ENCODE data around the gene ABHD11.
"Not testable (repeated sequence)": the region's sequence is repeated elsewhere in the genome, so short reads cannot be mapped to it uniquely, and the experiment has no call there.

Gene ABHD11

GRCh38 chr7:73735528-73735905, 3.1 kb downstream of the ABHD11 start:
- no peak overlapping the region for H3K4me3 Mint-ChIP-seq
- H3K36me3 Mint-ChIP-seq (ENCODE audit: low read depth) = no peaks in the 10 kb centered on the region
- H3K27me3 Mint-ChIP-seq = no peaks in the 10 kb centered on the region
- H3K9me3 Mint-ChIP-seq = no peaks in the 10 kb centered on the region
- DNase-seq (no peak), ATAC-seq (no peak)
- no peak overlapping the region for H3K27ac Mint-ChIP-seq
- peaks cover 11% of the 10 kb centered on the region for H3K4me1 Mint-ChIP-seq

- peaks cover 11% of the 10 kb centered on the region for H3K4me1 Mint-ChIP-seq
- peak; percentile 82 for DNase-seq
These were observed 3.7 kb downstream of the ABHD11 start for GRCh38 chr7:73734619-73735527.

GRCh38 chr7:73732397-73732796, 6.2 kb downstream of the ABHD11 start:
- Mint-ChIP-seq H3K9me3 (no peaks in the 10 kb centered on the region), H3K36me3 (ENCODE audit: low read depth) (no peaks in the 10 kb centered on the region), H3K27ac (no peak overlapping the region), H3K4me1 (peaks cover 2% of the 10 kb centered on the region), H3K4me3 (no peak overlapping the region), H3K27me3 (peaks cover 7% of the 10 kb centered on the region)
- ATAC-seq (no peak), DNase-seq (no peak)

More at GRCh38 chr7:73734619-73735527, 3.7 kb downstream of the ABHD11 start:
- Mint-ChIP-seq H3K27me3 (no peaks in the 10 kb centered on the region), H3K9me3 (no peaks in the 10 kb centered on the region), H3K36me3 (ENCODE audit: low read depth) (no peaks in the 10 kb centered on the region), H3K4me3 (no peak overlapping the region), H3K27ac (no peak overlapping the region)
- ATAC-seq = peak; percentile 69

- H3K4me3 Mint-ChIP-seq = no peak overlapping the region
- no peak for ATAC-seq
- H3K4me1 Mint-ChIP-seq = peaks cover 2% of the 10 kb centered on the region
- H3K27me3 Mint-ChIP-seq = peaks cover 7% of the 10 kb centered on the region
- no peaks in the 10 kb centered on the region for H3K36me3 Mint-ChIP-seq (ENCODE audit: low read depth)
- H3K9me3 Mint-ChIP-seq = no peaks in the 10 kb centered on the region
- no peak overlapping the region for H3K27ac Mint-ChIP-seq
- DNase-seq = no peak
These were observed 8.1 kb downstream of the ABHD11 start for GRCh38 chr7:73730485-73730884.

GRCh38 chr7:73728551-73728950, 10.1 kb downstream of the ABHD11 start:
- Mint-ChIP-seq H3K4me3 (no peak overlapping the region), H3K27me3 (peaks cover 10% of the 10 kb centered on the region), H3K36me3 (ENCODE audit: low read depth) (no peaks in the 10 kb centered on the region), H3K9me3 (no peaks in the 10 kb centered on the region), H3K27ac (no peak overlapping the region), H3K4me1 (no peaks in the 10 kb centered on the region)
- DNase-seq (no peak), ATAC-seq (no peak)

- peaks cover 10% of the 10 kb centered on the region for H3K27me3 Mint-ChIP-seq
- H3K36me3 Mint-ChIP-seq (ENCODE audit: low read depth) = no peaks in the 10 kb centered on the region
- H3K9me3 Mint-ChIP-seq = no peaks in the 10 kb centered on the region
- DNase-seq = no peak
- ATAC-seq = no peak
- no peak overlapping the region for H3K4me3 Mint-ChIP-seq
- H3K27ac Mint-ChIP-seq = no peak overlapping the region
- no peaks in the 10 kb centered on the region for H3K4me1 Mint-ChIP-seq
These were observed 10.7 kb downstream of the ABHD11 start for GRCh38 chr7:73727952-73728351.

GRCh38 chr7:73726083-73726466, 12.5 kb downstream of the ABHD11 start:
- DNase-seq (no peak), ATAC-seq (no peak)
- no peak overlapping the region for H3K27ac Mint-ChIP-seq
- H3K36me3 Mint-ChIP-seq (ENCODE audit: low read depth) = no peaks in the 10 kb centered on the region
- no peaks in the 10 kb centered on the region for H3K4me1 Mint-ChIP-seq
- H3K27me3 Mint-ChIP-seq = peaks cover 15% of the 10 kb centered on the region
- H3K4me3 Mint-ChIP-seq = no peak overlapping the region
- H3K9me3 Mint-ChIP-seq = no peaks in the 10 kb centered on the region

- Mint-ChIP-seq H3K36me3 (ENCODE audit: low read depth) (no peaks in the 10 kb centered on the region), H3K27me3 (peaks cover 23% of the 10 kb centered on the region), H3K4me1 (peaks cover 3% of the 10 kb centered on the region), H3K4me3 (no peak overlapping the region), H3K9me3 (no peaks in the 10 kb centered on the region), H3K27ac (no peak overlapping the region)
- DNase-seq (no peak), ATAC-seq (no peak)
These were observed 14.8 kb downstream of the ABHD11 start for GRCh38 chr7:73723813-73724212.

GRCh38 chr7:73722785-73723184, 15.8 kb downstream of the ABHD11 start:
- Mint-ChIP-seq H3K36me3 (ENCODE audit: low read depth) (no peaks in the 10 kb centered on the region), H3K27me3 (peaks cover 18% of the 10 kb centered on the region), H3K4me1 (peaks cover 12% of the 10 kb centered on the region), H3K4me3 (no peak overlapping the region), H3K9me3 (no peaks in the 10 kb centered on the region), H3K27ac (no peak overlapping the region)
- no peak for DNase-seq
- no peak for ATAC-seq

GRCh38 chr7:73722182-73722581, 16.4 kb downstream of the ABHD11 start:
- H3K27me3 Mint-ChIP-seq = peaks cover 18% of the 10 kb centered on the region
- not testable (repeated sequence) for H3K27ac Mint-ChIP-seq

GRCh38 chr7:73721377-73721817, 17.2 kb downstream of the ABHD11 start:
- Mint-ChIP-seq H3K27ac (no peak overlapping the region), H3K4me1 (peaks cover 23% of the 10 kb centered on the region), H3K36me3 (ENCODE audit: low read depth) (peaks cover 2% of the 10 kb centered on the region), H3K9me3 (no peaks in the 10 kb centered on the region), H3K4me3 (no peak overlapping the region), H3K27me3 (peaks cover 18% of the 10 kb centered on the region)
- ATAC-seq = no peak
- DNase-seq = no peak

More at GRCh38 chr7:73722182-73722581, 16.4 kb downstream of the ABHD11 start:
- not testable (repeated sequence) for H3K4me3 Mint-ChIP-seq; ATAC-seq; DNase-seq; H3K9me3 Mint-ChIP-seq; H3K36me3 Mint-ChIP-seq (ENCODE audit: low read depth)
- H3K4me1 Mint-ChIP-seq = peaks cover 18% of the 10 kb centered on the region

GRCh38 chr7:73720443-73720842, 18.2 kb downstream of the ABHD11 start:
- H3K27ac Mint-ChIP-seq = peak overlapping the region; percentile 74

GRCh38 chr7:73719806-73720169, 18.8 kb downstream of the ABHD11 start:
- H3K9me3 Mint-ChIP-seq = no peaks in the 10 kb centered on the region
- H3K4me3 Mint-ChIP-seq = peak overlapping the region; percentile 68
- peak overlapping the region; percentile 74 for H3K27ac Mint-ChIP-seq
- ATAC-seq (no peak), DNase-seq (no peak)
- H3K4me1 Mint-ChIP-seq = peaks cover 37% of the 10 kb centered on the region
- H3K27me3 Mint-ChIP-seq = peaks cover 16% of the 10 kb centered on the region
- H3K36me3 Mint-ChIP-seq (ENCODE audit: low read depth) = peaks cover 2% of the 10 kb centered on the region

More at GRCh38 chr7:73720443-73720842, 18.2 kb downstream of the ABHD11 start:
- not testable (repeated sequence) for H3K36me3 Mint-ChIP-seq (ENCODE audit: low read depth); H3K9me3 Mint-ChIP-seq; DNase-seq; ATAC-seq
- Mint-ChIP-seq H3K4me3 (peak overlapping the region; percentile 68), H3K27me3 (peaks cover 18% of the 10 kb centered on the region), H3K4me1 (peaks cover 33% of the 10 kb centered on the region)

- H3K36me3 Mint-ChIP-seq (ENCODE audit: low read depth) = peaks cover 2% of the 10 kb centered on the region
- DNase-seq = peak; percentile 76
- H3K27ac Mint-ChIP-seq = peak within 1 kb of the TSS; percentile 89
- H3K4me3 Mint-ChIP-seq = peak within 1 kb of the TSS; percentile 81
- H3K27me3 Mint-ChIP-seq = peaks cover 14% of the 10 kb centered on the region
- ATAC-seq = peak; percentile 50
- no peaks in the 10 kb centered on the region for H3K9me3 Mint-ChIP-seq
- H3K4me1 Mint-ChIP-seq = peaks cover 37% of the 10 kb centered on the region
These were observed 19.4 kb downstream of the ABHD11 start, which contains the start of gene STX1A for GRCh38 chr7:73718905-73719805. TSS of gene STX1A (minus strand) at chr7:73719669. CDS start at chr7:73719631, 38 bp downstream.
